ENCODE measurements around the gene FANCI.

The FANCI gene

GRCh38 chr15:89334510-89335297 is 90.9 kb downstream of the FANCI start, which contains the start of gene POLG:
Gene POLG (minus strand): TSS chr15:89334824. CDS start chr15:89333754, 1,070 bp downstream.
- peak; percentile 100 for DNase-seq

DNA sequence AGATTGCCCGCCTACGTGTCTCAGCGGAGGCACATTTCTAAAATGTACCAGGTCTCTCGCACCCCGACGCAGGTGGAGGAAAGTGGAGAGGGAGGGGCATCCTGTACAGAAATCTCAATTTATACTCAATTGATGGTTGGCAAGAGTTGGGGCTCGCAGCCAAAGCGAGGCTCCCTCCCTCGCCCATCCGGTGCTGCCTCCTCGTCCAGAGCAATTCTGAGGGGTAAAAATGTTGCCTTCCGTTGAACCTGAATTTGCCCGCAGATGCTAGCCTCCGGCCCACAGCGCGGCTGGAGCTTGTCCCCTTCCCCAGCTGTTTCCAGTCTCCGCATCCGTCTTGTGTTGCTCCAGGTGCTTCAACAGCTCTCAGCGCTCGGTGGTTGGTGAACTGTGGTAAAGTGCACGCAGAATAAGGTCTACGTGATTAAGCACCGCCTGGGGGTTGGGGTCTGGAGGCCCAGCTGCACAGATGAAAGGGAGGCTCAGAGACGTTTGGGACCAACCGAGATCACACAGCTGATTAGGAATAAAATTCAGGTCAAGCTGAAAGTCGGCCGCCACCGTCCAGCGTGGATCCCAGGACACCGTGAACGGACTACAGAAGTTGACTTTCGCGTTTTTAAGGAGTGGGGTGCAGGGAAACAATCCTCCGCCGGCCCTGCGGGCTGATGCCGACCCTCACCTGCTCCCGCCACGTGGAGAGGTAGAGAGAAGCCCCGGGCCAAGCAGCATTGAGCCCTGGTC is 91.7 kb downstream of the FANCI start:
- no peak for DNase-seq

DNA sequence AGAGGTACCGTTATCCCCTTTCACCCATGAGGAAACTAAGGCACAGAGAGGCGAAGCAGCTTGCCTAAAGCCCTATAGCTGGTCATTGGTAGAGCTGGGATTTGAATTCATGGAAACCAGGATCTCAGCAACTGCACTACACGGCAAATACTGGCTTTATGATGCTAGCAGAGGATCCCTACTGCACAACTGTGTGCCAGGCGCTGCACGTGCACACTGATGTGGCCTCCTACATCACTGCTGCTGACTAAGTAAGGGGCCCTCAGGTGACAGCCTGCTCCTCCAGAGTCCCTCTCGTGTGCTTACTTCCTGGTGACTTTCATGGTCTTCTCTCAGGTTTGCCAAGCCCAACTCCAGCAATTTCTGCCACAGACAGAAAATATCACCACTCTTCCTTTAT is 94.3 kb downstream of the FANCI start:
- no peak for DNase-seq

GRCh38 chr15:89340573-89340972 is 96.8 kb downstream of the FANCI start:
- DNase-seq, result no peak

DNA sequence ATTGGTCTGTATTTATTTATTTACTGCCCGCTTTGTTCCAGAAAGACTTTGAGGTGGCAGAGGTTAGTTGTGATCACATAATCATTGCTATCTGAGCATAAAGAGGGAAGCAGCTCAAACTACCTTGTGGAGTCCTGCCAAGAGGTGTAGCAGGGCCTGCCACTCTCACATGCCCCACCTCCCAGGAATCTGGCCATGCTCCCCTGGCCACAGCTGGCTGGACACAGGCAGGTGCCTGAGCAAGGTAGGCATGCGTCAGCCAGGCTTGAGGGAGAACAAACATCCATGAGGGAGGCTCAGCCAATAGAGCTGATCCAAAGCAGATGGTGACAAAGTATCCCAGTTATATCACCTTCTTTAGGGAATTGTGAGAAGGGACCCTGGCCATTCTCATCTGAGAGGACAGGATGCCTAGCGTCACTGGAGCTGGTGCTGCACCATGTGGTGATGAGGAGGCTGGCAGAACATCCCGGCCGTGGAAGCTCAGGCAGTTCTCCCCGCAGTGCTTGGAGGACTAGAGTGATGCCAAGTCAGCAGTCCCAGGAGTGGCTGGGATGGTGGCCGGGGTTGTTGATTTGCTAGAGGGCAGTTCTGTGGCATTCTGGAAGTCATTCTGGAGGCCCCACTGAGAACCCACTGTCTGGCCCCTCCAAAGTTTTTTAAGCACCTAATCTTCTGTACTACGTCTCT is 97.7 kb downstream of the FANCI start:
- no peak for DNase-seq

GRCh38 chr15:89342840-89343239 is 99.1 kb downstream of the FANCI start:
- DNase-seq, result no peak

DNA sequence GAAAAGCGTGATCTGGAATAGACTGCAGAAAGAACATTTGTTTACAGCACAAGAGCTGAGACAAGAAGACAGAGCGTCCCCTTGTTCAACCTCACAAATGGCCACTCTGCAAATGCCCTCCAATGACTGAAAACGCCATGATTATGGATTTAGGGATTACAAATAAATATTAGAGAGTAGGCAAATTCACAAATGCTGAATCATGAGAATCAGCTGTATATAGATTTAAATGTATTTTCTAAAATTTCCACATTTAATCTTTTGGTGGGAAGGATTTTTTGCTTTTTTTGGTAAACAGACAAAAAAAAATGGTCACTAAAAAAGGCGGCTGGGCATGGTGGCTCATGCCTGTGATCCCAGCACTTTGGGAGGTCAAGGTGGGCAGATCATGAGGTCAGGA is 101.5 kb downstream of the FANCI start:
- DNase-seq, result no peak

DNA sequence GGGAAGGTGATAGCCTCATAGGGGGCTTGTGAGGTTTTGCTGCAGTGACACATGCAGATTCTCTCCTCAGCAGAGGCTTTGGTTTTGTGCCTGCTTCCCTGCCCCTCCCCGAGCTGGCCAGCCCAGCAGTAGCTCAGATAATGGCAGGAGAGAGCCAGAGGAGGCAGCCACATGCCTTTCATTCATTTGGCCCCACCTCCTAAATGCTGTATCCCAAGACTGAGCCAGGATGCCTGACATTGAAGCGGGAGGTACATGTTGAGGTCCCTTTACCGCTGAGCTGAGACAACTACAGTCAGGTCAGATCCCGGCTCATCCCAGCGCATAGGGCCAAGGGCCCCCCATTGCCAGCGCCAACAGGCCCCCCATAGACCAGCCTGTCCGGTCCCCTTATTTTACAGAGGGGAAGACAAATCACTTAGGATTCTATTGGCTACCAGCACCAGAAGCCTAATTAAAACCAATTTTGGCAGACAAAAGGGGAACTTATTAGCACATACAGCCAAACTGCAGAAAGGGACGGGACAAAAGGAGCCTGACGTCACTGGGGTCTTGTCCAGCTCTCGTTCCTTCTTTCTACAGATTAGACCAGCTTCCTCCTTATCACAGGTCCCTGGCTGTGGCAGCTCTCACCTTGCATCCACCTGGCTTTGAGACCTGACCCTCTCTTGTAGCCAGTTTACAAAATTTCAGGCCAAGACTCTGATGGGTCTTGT is 102.9 kb downstream of the FANCI start:
- no peak for DNase-seq

DNA sequence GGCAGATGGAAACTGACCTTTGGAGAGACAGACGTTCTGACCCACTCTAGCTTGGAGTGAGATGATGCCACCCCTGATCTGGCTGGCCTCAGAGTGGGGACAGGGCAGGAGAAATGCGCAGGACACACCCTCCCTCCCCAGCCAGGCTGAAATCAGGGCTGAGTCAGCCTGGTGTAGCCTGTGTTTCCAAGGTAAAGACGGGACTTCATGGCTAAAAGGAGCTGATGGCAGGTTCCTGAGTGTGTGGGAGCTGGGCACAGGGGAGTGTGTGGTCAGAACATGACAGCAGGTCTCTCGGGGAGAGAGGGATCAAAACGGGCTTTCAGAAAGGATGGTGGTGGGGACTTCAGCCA is 105.4 kb downstream of the FANCI start:
- DNase-seq, result no peak

GRCh38 chr15:89352476-89352875 is 108.7 kb downstream of the FANCI start:
- no peak for DNase-seq

DNA sequence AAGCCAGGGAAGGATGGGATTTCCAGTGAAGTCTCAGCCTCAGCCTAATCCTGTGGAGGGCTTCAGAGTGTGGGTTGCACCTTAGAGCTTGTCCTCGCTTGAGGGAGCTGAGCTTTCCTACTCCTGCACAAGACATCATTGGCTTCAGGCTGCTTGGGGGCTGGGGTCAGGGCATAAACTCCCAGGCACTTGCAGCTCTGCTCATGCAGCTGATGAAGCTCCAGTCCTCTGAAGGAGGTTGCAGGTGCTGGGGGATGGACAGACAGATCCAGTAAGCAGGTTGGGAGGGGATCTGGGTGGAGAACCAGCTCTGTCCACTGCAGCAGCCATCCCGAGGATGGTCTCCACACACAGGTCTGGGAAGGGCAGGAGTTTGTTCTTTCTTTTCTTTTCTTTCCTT is 110.2 kb downstream of the FANCI start:
- no peak for DNase-seq

DNA sequence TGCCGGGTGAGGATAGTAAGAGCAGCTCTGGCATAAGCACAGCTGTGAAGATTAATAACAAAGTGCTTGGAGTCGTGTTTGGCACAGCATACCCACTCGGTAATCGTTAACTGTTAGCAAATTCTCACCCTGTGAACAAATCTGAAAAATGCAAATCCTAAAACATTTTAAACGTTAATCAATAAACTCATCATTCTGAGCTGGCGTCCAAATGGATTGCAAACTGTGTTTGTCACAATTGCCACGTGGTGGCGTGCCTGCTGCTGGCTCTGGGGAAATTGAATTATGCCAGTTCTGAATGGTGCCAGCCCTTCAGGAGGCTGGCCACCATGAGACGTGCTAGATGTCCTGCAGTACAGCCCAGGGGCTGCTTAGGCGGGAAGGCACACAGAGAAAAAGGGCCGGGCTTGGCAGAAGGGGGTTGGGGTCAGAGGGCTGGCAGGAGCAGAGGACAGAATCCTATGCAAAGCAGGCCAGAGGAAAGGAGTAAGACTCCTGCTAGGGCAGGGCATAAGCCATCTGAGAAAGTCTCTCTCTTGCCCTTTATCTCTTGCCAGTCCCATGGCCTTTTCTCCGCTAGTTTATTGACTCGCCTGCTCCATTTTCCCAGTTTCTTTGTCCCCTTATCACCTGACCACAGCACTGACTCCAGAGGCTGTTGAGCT is 113.0 kb downstream of the FANCI start:
- DNase-seq, result no peak

DNA sequence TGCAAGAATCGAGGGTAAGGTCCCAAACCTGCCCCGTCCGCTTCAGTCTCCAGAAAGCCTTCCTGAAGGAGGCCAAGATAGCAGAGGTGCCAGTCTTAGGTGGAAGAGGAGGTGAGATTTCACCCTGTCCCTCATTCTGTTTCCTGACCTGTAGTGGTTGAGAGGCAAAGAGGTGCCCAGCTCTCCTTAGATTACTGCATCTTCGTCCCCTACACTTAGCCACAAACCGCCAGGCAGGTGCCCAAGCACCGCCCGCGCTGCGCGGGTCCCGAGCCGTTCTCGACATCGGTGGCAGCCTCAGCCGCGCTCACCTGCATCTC is 114.6 kb downstream of the FANCI start:
- DNase-seq, result no peak

DNA sequence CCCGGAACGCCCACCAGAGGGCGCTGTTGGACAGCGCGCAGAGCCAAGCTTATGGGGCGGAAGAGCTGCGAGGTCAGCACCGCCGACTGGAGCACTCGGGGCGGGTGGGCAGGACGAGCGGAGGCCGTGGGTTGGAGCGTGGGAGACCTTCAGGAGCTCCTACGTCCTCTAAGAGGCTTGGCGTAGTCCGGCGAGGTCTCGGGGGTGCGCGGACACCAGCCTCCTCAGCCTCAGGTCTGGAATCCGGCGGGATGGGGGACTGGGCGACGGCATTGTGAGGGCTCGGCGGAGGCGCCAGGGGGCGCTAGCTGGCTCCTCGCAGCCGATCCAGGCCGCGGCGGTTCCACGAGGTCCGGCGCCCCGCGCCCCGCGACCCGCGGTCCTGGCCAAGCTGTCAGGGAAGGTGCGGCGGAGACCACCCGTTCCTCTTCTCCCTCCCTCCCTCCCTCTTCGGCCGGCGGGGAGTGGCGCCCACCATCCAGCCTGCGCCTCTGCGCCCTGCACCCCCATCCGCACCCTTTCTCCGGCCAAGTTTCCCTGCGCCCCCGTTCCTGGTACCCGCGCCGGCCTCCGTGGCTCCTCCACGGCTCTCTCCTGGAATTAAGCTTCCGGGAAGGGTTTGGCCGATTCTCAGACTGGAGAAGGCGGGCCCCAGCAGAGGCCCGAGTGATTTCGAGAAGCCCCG is 115.1 kb downstream of the FANCI start:
- peak; percentile 68 for DNase-seq

GRCh38 chr15:89359471-89360293 is 115.9 kb downstream of the FANCI start:
- DNase-seq, result no peak

GRCh38 chr15:89360294-89360971 is 116.7 kb downstream of the FANCI start:
- DNase-seq, result no peak

DNA sequence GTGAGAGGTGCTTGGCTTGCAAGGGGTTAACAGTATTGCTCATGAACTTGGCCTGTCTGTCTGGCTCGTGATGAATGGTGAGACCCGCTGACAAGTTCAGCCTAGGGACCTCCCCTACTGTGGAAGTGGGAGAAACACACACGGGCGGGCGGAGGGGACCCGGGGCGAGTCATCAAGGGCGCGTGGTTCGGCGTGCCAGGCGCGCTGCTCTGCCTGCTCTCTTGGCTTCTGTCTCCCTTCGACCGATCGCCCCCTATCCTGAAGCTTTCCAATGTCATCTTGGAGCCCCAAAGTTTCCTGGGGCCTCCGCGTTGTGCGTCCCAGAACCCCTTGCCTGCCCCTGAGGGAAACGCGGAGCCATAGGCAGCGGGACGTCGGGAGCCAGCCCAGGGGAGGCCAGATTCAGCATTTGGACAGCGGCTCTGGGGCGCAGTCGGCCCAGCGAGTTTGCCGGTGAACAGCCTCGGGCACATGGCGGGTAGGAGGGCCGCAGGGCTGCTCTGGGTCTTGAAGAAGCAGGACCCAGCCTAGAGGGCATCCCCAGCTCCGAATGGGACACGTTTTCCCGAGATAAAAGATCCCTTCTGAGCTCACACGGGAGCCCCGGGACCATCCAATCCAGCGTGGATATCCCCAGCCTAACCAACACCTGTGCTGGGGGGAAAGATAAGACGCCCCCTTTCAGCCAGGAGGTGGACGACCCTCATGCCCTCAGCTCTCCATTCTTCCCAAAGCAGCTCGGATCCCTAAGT is 117.8 kb downstream of the FANCI start:
- peak; percentile 80 for DNase-seq

- DNase-seq, result no peak
These were observed 118.7 kb downstream of the FANCI start for GRCh38 chr15:89362203-89363101.

- DNase-seq, result no peak
These were observed 119.4 kb downstream of the FANCI start for GRCh38 chr15:89363133-89363532.

Measured in NCI-H226 (cell line).